ENCODE data around the gene EPS8L3.

DNA sequence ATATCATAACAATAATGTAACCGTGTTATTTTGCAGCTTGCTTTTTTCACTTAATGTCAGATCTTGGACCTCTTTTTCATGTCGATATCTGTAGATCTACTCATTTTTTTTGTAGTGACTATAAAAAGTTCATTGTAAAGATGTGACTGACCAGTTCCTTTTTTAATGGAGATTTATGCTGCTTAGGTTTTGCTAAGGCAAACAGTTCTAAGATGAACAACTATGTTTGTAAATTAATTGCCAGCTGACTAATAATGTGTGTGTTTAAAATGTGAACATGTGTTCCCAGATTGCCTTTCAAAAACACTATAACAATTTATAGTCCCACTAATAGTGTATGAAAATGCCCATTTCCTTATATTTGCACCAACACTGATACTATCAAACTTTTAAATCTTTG is 18.1 kb upstream of the EPS8L3 start:
- TF ChIP-seq, protein P1, sequence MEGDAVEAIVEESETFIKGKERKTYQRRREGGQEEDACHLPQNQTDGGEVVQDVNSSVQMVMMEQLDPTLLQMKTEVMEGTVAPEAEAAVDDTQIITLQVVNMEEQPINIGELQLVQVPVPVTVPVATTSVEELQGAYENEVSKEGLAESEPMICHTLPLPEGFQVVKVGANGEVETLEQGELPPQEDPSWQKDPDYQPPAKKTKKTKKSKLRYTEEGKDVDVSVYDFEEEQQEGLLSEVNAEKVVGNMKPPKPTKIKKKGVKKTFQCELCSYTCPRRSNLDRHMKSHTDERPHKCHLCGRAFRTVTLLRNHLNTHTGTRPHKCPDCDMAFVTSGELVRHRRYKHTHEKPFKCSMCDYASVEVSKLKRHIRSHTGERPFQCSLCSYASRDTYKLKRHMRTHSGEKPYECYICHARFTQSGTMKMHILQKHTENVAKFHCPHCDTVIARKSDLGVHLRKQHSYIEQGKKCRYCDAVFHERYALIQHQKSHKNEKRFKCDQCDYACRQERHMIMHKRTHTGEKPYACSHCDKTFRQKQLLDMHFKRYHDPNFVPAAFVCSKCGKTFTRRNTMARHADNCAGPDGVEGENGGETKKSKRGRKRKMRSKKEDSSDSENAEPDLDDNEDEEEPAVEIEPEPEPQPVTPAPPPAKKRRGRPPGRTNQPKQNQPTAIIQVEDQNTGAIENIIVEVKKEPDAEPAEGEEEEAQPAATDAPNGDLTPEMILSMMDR (IDR thresholded peaks at IDR 0.05; ENCODE audit: control extremely low read depth in 1 of 3, insufficient read depth in 1 of 3, low read depth in 1 of 3, low read length in 3 of 3), result no peak
- no peak for TF ChIP-seq POLR2A (IDR thresholded peaks at IDR 0.05; ENCODE audit: control extremely low read depth in 1 of 2, low read depth in 2 of 2, low read length in 2 of 2)
- no peak for TF ChIP-seq CREB1 (IDR thresholded peaks at IDR 0.05)
- no peak for TF ChIP-seq RXRA (IDR thresholded peaks at IDR 0.05; ENCODE audit: insufficient read depth, low read depth, low read length)
- TF ChIP-seq NANOG (IDR thresholded peaks at IDR 0.05; ENCODE audit: insufficient read depth, low read depth, low read length, poor library complexity, severe bottlenecking), result no peak
- TF ChIP-seq SIN3A (conservative IDR thresholded peaks at IDR 0.05 in 1 of 2, IDR thresholded peaks at IDR 0.05 in 1 of 2; ENCODE audit: low read depth in 1 of 2, low read length in 2 of 2), result no peak
- TF ChIP-seq E2F6 (IDR thresholded peaks at IDR 0.05), result no peak
- no peak for TF ChIP-seq CHD2 (IDR thresholded peaks at IDR 0.05; ENCODE audit: low read length)
- TF ChIP-seq CEBPB (IDR thresholded peaks at IDR 0.05; ENCODE audit: low read depth, low read length), result no peak
- TF ChIP-seq JUND (IDR thresholded peaks at IDR 0.05; ENCODE audit: low read length), result no peak
- no peak for TF ChIP-seq TAF1 (IDR thresholded peaks at IDR 0.05; ENCODE audit: low read depth, low read length)
- no peak for TF ChIP-seq POLR2AphosphoS5 (IDR thresholded peaks at IDR 0.05; ENCODE audit: low read depth, low read length)
- TF ChIP-seq, protein P2, sequence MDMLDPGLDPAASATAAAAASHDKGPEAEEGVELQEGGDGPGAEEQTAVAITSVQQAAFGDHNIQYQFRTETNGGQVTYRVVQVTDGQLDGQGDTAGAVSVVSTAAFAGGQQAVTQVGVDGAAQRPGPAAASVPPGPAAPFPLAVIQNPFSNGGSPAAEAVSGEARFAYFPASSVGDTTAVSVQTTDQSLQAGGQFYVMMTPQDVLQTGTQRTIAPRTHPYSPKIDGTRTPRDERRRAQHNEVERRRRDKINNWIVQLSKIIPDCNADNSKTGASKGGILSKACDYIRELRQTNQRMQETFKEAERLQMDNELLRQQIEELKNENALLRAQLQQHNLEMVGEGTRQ (IDR thresholded peaks at IDR 0.05; ENCODE audit: low read length), result no peak
- no peak for TF ChIP-seq EZH2 (IDR thresholded peaks at IDR 0.05; ENCODE audit: low read depth, low read length, severe bottlenecking)

All from H1 (cell line).